HuH-7.5 (cell line): ENCODE data around the gene FAM72A.
"Not testable (repeated sequence)": the region's sequence is repeated elsewhere in the genome, so short reads cannot be mapped to it uniquely, and the experiment has no call there.

ENCODE experiments used
- DNase-seq: peaks from one replicate; pipeline ENCODE4 v3.0.0; 2011; ENCODE audit warnings: low spot score

The FAM72A gene

DNA sequence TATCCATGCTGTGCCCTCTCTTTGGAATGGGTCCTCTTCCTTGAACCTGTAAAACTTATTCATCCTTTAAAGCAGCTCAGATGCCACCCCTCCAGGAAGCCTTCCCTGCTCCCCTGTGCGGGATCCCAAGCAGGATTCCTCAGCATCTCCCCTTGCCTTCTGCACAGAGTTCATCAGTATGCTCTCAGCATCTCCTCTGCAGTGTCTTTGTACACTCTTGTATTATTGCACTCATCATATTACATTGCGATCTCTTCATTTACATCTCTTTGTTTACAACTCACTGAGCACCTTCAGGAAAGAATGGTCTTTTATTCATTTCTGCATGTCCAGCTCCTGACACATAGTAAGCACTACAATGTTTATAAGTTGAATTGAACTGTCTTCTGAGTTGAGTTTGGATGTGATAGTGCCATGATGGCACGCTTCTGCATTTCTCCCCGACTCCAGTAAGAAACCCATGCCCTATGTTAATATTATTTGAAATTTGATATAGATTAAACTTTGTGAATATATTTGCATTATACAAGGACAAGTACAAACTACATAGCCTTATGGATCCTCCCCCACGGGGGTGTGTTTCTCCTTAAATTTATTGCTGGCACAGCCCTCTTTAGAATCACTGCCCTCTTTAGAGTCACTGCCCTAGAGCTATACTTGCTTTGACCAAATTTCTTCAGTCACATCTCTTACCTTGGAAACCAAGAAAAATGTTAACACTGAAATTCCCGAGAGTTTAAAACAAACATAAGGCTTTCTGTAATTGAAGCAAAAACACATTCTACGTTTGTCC is 13.2 kb upstream of the FAM72A start:
- DNase-seq, result not testable (repeated sequence)

DNA sequence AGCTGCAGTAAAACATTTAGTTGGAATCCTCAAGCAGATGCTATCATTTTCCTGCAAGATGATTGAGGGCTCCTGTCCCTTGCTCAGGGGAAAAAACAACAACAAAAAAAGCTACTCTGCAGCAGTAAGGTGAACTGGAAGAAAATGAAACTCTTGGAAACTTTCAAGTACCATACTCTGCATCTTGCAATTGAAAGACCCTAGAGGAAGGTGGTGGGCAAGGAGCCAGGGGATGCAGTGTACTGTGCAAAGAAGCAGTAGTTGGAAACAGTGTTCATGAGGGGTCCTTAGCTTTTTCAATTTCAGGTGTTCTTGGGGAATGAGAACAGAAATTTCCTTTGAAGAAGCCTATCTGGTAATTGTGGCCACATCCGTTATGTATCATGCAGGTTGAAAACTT is 8.2 kb upstream of the FAM72A start:
- DNase-seq, result not testable (repeated sequence)

DNA sequence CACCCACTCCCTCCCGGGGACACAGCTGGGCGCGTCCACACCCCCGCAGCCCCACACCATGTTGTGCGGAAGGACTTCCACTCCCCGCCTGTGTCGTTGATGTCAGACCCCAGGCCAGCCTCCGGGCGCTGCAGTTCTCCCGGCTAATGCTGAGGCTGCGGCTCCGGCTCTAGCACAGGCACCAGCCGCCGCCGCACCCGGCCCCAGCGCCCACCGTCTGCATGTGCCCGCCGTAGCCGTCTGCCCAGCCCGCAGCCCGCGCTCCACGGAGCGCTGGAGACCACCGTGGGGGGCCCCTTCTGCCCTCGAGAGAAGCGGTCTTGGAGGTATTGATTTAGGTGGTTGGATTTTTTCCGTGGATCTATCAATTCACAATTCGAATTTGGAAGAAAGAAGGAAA is 2.9 kb upstream of the FAM72A start:
- not testable (repeated sequence) for DNase-seq

DNA sequence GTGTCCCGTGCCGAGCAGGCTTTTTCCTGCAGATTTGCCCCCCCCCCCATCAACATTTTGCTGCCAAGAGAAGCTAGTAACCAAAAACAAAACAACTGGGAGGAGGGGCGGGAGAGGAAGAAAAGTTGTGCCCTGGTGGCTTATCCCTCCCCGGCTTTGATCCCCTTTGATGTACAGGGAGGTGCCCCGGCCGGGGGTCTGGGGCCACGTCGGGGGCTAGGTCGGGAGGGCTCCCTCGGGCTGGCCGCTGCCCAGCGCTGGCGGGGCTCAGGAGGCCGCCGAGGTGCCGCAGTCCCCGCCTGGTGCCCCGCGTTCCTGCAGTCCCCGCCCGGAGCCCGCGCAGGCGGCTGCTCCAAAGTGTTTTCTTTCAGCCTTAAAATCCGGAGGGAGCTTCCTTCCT is 2.2 kb upstream of the FAM72A start:
- DNase-seq, result not testable (repeated sequence)

- DNase-seq, result not testable (repeated sequence)
Observed at GRCh38 chr1:206204159-206204511, 1.5 kb upstream of the FAM72A start.

DNA sequence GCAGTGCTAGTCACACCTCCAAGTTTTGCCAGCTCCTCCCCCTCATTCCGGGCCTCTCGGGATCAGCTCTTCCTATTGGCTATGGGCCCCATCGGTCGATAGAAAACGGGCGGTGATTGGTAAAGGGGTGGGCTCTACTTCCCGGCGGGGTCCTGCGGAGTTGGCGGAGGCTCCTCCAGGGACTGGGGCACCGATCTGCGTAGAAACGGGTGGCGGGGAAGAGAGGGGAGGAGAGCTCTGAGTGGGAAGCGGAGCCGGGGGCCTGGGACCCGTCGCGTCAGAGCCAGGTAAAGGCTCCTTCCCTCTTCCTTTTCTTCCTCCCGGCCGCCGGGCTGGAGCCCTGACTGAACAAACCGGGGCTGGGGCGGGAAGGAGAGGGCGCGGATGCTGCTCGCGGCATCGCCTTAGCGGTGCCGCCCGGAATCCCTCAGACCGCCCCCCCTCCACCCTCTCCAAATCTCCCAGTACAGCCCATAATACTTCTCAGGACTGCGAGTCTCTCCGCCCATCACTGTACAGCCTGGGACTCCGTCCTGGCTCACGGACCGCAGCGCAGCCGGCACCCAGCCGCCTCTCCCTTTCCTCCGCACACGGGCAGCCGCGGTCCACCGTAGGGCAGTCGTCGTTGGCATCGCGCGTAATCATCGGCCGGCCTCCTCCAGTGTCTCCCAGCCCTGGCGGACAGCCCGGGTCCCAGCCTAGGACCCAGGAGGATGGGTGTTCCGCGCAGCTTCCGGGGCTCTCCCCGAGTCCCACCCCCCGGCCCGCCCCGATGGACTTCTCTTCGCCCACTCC is 922 bp upstream of the FAM72A start, which contains the start of gene SRGAP2:
SRGAP2 (plus strand) TSS at position 178 of the 795 bp plus-strand sequence. CDS start 2,430 bp downstream, outside the sequence.
- not testable (repeated sequence) for DNase-seq

DNA sequence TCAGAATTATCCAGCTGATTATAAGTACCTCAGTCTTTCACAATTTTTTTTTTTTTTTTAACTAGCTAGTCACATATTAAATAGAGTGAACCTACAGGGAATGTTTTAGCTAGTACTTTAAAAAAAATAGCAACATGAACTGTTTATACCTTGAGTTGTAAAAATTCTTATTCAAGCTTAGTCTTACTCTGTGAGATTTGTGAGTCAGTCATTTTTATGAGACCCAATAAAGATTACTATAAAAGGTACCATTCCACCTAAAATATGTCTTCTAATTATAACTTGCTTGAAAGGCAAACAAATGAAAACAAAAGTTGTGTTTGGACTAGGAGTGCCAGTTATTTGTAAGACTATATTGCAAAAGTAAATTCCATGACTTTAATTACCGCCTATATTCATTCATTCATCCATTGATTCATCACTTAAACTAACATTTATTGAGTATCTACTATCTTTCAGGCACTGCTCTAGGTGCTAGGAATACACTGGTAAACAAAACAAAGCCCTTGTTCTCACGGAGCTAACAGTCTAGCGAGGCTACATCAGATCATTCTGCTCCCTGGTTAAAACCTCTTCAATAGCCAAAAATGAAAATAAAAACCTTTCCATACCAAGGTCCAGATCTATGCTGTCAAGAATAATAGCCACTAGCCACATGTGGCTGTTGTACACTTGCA is 5.8 kb downstream of the FAM72A start:
- not testable (repeated sequence) for DNase-seq

GRCh38 chr1:206195182-206195581 is 7.5 kb downstream of the FAM72A start:
- DNase-seq, result not testable (repeated sequence)

GRCh38 chr1:206186826-206187225 is 15.8 kb downstream of the FAM72A start:
- not testable (repeated sequence) for DNase-seq

DNA sequence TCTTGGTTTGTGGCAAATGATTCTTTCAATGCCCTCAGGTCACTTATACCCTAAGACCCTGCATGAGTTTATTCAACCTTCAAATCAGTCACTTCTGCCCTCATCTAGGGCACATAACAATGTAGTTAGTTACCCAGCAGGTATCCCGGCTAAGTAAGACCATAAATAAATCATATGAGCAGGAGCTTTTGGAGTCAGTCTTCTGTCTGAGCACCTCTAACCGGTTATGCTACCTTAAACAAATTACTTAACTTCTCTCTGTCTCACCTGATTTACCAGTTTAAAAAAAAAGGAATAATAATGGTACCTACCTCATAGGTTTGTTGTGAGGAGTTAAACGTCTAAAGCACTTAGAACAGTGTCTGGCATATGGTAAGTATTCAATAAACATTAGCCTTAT is 16.9 kb downstream of the FAM72A start:
- DNase-seq, result not testable (repeated sequence)

- DNase-seq, result not testable (repeated sequence)
Observed at GRCh38 chr1:206183788-206184187, 18.9 kb downstream of the FAM72A start.

DNA sequence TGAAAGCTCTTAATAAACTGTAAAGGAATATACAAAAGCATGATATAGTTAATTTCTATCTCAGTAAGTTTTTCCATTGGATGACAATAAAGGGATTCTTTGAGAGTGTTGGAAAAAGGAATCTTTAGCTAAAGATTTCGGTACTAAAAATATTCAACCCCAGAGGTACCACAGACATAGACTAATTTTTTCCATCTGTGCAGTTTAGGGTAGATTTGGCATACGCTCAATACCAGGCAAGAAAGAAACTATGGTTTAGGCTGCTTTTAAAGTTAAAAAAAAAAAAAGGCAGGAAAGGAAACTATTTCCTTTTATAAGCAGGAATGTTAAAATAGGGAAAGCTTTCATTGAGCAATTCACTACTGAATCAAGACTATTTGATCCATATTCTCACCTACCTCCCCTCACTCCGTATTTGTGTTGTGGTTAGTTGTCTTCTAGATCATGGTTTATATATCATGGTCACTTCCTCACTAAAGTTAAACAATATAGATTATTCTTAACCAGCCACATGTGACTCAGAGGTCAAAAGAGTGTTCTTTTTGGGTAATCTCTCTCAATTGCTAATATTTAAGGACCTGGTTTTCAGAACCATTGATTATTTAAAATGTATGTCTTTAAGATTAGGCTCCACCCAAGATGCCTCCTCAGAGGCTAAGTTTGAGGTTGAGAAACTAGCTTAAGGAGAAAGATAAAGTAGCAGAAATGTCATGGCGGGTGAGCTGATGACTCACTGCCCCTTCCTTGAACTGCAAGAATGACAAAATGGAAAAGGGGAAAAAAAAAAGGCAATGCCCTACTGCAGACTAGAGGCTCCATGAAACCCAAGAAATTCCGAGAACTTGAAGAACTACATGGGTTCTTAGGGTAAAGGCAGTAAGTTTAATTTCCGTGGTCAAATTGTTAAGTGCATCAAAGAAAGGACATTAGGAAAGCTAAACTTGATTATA is 20.0 kb downstream of the FAM72A start:
- not testable (repeated sequence) for DNase-seq

- DNase-seq, result not testable (repeated sequence)
Observed at GRCh38 chr1:206179666-206180065, 23.0 kb downstream of the FAM72A start.

DNA sequence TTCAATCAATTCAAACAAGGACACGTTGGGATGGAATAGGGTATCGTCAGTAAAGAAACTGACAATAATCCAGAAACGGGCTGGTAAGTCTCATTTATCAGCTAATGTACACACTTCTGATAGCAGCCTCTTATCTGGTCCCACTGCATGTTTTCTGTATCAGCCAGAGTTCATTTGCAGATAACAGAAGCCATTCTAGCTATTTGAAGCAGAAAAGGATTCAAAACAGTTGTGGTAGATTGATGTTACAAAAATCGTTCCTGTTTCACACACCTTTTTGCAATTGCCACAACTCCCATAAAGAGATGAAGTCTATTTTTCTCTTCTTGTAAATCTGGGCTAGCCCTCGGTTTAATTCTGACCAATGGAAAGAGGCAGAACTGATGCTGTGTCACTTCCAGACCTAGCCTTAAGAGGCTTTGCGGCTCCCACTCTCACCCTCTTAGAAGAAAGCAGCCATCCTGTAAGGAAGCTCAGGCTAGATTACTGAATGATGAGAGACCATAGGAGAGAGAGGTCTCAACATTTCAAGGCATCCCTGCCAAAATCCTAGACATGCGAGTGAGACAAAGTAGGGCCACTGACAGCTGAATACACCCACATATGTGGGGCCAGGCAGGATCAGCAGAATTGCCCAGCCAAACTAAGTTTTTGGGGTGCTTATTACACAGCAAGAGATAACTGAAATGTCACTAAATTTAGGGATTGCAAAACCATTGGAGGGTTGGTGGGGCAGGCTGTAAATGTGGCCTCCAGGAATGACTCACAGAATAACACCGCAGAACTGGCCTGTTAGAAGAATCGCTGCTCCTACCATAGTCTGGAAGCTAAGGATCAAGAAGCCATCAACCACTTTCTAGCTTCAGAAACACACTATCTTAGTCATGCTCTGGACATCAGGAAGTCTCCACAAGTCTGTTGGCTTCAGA is 24.3 kb downstream of the FAM72A start:
- not testable (repeated sequence) for DNase-seq

- not testable (repeated sequence) for DNase-seq
Observed at GRCh38 chr1:206176114-206176502, 26.5 kb downstream of the FAM72A start.

GRCh38 chr1:206175459-206176113 is 27.1 kb downstream of the FAM72A start:
- DNase-seq, result not testable (repeated sequence)

DNA sequence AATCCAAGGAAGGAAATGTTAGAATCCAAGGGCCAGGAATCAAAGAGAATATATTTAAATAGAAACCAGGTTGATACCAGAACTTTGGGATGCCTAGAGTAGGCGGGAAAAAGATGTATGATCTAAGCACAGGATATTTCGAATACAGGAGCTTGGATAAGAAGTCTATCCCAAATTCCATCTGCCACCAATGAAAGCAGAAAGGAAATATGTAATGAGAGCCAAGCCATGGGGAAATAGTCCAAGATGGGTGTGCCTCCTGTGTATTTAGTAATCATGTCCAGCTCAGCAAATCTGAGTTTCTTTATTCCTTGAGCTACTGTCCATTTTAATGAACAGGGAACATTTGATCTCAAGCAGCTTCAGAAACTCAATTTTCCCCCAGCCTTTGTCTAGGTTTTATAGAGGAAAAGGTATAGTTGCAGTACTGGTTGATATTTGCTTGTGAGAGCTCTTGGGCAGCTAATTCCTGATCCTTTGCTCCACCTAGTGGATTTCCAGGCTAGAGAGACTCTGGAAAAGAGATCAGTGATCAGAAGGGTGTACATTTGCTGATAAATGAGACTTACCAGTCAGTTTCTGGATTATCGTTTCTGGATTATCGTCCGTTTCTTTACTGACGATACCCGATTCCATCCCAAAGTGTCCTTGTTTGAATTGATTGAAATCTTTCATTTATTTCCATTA is 28.3 kb downstream of the FAM72A start:
- DNase-seq, result not testable (repeated sequence)

DNA sequence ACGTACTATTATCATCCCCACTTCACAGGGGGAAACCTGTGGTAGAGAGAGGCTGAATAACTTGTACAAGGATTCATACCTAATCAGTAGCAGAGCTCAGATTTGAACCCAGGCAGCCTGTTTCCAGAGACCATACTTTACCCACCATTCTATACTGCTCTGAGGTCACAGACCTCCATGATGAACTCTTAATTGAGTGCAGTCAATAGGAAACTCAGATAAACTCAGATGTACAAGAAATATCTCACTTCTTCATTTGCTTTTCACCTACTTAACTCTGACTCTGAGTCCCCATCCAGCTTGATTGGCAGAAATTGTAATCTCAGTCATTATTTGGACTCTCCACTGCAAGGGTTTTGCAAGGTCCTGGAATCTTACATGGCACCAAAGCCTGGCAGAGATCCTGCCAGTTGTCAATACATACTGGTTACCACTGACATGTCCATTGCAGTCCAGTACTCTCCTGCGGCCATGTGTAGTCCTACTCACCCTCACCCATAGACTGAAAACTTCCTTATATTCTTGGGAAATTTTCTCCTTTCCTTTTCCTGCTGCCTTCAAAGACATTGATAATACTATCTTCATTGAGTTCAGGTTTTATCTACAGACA is 29.4 kb downstream of the FAM72A start:
- not testable (repeated sequence) for DNase-seq

DNA sequence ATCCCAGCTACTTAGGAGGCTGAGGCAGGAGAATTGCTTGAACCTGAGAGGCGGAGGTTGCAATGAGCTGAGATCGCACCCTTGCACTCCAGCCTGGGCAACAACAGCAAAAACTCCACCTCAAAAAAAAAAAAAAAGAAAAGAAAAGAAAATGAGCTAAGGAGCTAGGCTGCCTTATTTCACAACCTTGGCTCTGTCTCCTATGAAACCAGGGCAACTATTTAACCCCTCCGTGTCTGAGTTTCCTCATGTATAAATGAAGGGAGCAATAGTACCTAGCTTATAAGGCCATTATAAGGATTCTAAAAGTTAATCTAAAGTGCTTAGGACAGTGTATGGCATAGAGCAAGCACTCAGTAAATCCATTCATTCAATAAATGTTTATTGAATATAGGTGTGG is 32.8 kb downstream of the FAM72A start:
- not testable (repeated sequence) for DNase-seq
